Uterine smooth muscle cell (primary cell): Measurements from ENCODE around the gene RTL9. TPM values are rescaled to one million over a fixed set of nuclear protein-coding genes. Genes with fewer than 3 reads are reported as not detected.

Experiments
- total RNA-seq: library from RNA; depleted of rRNA; stranded (reverse); fragments of >200 nt; gene quantifications from 2 replicates; pipeline ENCODE4 v1.2.3, GENCODE V29; 2014

Gene RTL9
- 0.11 and 0.37 TPM in 2 replicates for total RNA-seq

GRCh38 chrX:110358548-110358947 is at the start of gene RTL9:
Gene RTL9, plus strand, starts transcription at chrX:110358848. Its CDS starts 91,770 bp downstream, at chrX:110450618.

DNA sequence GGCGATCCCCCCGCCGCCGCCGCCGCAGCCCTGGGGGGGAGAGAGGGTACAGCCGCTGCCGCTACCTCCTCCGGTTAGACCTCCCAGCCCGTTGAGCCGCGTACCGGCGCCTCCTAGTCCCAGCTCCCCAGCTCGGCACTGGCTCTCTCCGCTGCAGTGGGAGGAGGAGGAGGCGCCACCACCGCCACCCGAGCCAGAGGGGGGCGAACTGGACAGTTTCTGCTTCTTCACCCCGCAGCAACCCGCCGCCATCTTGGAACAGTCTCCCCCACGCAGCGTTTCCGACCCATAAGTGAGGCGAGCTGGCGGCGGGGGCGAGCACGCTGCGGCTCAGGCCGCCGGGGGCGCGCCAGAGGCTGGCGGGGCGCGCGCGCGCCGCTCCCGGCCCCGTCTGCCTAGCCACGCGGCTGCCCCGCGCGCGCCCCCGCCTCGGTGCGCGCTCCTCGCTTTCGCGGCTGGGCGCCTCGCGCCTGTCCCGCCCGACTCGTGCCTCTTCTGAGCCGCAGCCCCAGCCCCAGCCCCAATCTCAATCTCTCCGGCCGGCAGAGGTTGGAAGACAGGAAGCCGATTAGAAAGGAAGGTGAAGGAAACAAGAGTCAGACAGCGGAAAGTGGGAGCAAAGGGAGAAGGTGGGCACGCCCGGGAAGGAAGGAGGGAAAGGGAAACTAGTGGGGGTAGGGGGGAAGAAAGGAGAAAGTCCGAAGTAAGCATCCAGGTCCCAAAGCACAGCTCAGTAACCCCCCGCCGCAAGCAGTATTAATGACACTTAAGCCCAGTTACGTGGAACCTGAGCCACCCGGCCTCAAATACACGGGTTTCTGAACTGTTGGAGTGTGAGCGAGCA is 40.6 kb upstream of the RTL9 start, which contains the start of gene AMMECR1:
AMMECR1 (minus strand) TSS at position 266 of the 844 bp plus-strand sequence; CDS start at position 252, 14 bp downstream.

Other genes with a start within 250 kb of the RTL9 start
- gene AMMECR1, start 40.8 kb upstream of the RTL9 start, total RNA-seq, result 15.4 and 16.8 TPM in 2 replicates